GM19035 (cell line): ENCODE data around the gene CLSTN2.

Experiments
- ATAC-seq: cut with Tn5 transposase; IDR thresholded peaks from one replicate; pipeline ENCODE4 v1.9.1; 2021; ENCODE audit not compliant: unreplicated experiment

Gene CLSTN2

GRCh38 chr3:140091143-140091542, 156.2 kb downstream of the CLSTN2 start:
- no peak for ATAC-seq

GRCh38 chr3:140092848-140093536, 158.0 kb downstream of the CLSTN2 start:
- ATAC-seq: no peak

- ATAC-seq: no peak
Measured at GRCh38 chr3:140093742-140094141, 158.8 kb downstream of the CLSTN2 start.

- ATAC-seq: no peak
Measured at GRCh38 chr3:140094487-140094886, 159.5 kb downstream of the CLSTN2 start.

- ATAC-seq: no peak
Measured at GRCh38 chr3:140096037-140096436, 161.1 kb downstream of the CLSTN2 start.

- no peak for ATAC-seq
Measured at GRCh38 chr3:140097874-140098635, 163.1 kb downstream of the CLSTN2 start.

- ATAC-seq: no peak
Measured at GRCh38 chr3:140100479-140100878, 165.5 kb downstream of the CLSTN2 start.

GRCh38 chr3:140103166-140103565, 168.2 kb downstream of the CLSTN2 start:
- no peak for ATAC-seq

- no peak for ATAC-seq
Measured at GRCh38 chr3:140103986-140104645, 169.1 kb downstream of the CLSTN2 start.

GRCh38 chr3:140113996-140114788, 179.2 kb downstream of the CLSTN2 start:
- ATAC-seq: no peak

GRCh38 chr3:140114789-140115080, 179.8 kb downstream of the CLSTN2 start:
- ATAC-seq: no peak

- no peak for ATAC-seq
Measured at GRCh38 chr3:140117096-140117526, 182.1 kb downstream of the CLSTN2 start.

GRCh38 chr3:140122183-140122582, 187.2 kb downstream of the CLSTN2 start:
- no peak for ATAC-seq

GRCh38 chr3:140128217-140128616, 193.2 kb downstream of the CLSTN2 start:
- peak; percentile 25 for ATAC-seq

GRCh38 chr3:140128631-140129030, 193.6 kb downstream of the CLSTN2 start:
- peak; percentile 86 for ATAC-seq

- no peak for ATAC-seq
Measured at GRCh38 chr3:140129768-140130284, 194.8 kb downstream of the CLSTN2 start.

- no peak for ATAC-seq
Measured at GRCh38 chr3:140131895-140132294, 196.9 kb downstream of the CLSTN2 start.

GRCh38 chr3:140134231-140134965, 199.4 kb downstream of the CLSTN2 start:
- no peak for ATAC-seq

- ATAC-seq: no peak
Measured at GRCh38 chr3:140135461-140135860, 200.5 kb downstream of the CLSTN2 start.

GRCh38 chr3:140143367-140144069, 208.5 kb downstream of the CLSTN2 start:
- ATAC-seq: no peak
